H9 (cell line): Measurements from ENCODE around the gene HAPLN2. TPM values are rescaled to one million over a fixed set of nuclear protein-coding genes. Genes with fewer than 3 reads are reported as not detected.

Experiments
- DNase-seq: peaks from one replicate; pipeline ENCODE4 v3.0.0-alpha.2; 2017
- H2AFZ ChIP-seq: one replicate; pipeline ENCODE4 v1.6.1; 2013; ENCODE audit warnings: mild to moderate bottlenecking, low read length, control low read depth, moderate library complexity
- H2AK5ac ChIP-seq: 2 replicates; pipeline ENCODE4 v1.6.1; 2013; ENCODE audit warnings: low read length, control low read depth, mixed read lengths; ENCODE audit not compliant: insufficient read length
- H2BK120ac ChIP-seq: one replicate; pipeline ENCODE4 v1.6.1; 2013; ENCODE audit warnings: low read depth, mild to moderate bottlenecking, low read length, control low read depth, inconsistent platforms; ENCODE audit not compliant: poor library complexity, severe bottlenecking
- H2BK12ac ChIP-seq: 2 replicates; pipeline ENCODE4 v1.6.1; 2013; ENCODE audit warnings: low read length, control low read depth, mixed read lengths, low read depth; ENCODE audit not compliant: insufficient read length
- H2BK15ac ChIP-seq: 2 replicates; pipeline ENCODE4 v1.6.1; 2013; ENCODE audit warnings: low read depth, low read length, control low read depth
- H2BK20ac ChIP-seq: one replicate; pipeline ENCODE4 v1.6.1; 2013; ENCODE audit warnings: low read depth, mild to moderate bottlenecking, low read length, control low read depth, inconsistent platforms; ENCODE audit not compliant: poor library complexity, severe bottlenecking
- H2BK5ac ChIP-seq: 2 replicates; pipeline ENCODE4 v1.6.1; 2013; ENCODE audit warnings: low read length, control low read depth, mixed read lengths; ENCODE audit not compliant: insufficient read length
- H3K14ac ChIP-seq: 2 replicates; pipeline ENCODE4 v1.6.1; 2013; ENCODE audit warnings: low read length, control low read depth; ENCODE audit not compliant: insufficient read depth
- H3K18ac ChIP-seq: 2 replicates; pipeline ENCODE4 v1.6.1; 2013; ENCODE audit warnings: low read depth, mild to moderate bottlenecking, mixed read lengths, low read length, control low read depth; ENCODE audit not compliant: insufficient read length
- H3K23ac ChIP-seq: 2 replicates; pipeline ENCODE4 v1.6.1; 2013; ENCODE audit warnings: low read length, control low read depth, mixed read lengths, low read depth; ENCODE audit not compliant: insufficient read length
- H3K23me2 ChIP-seq: 2 replicates; pipeline ENCODE4 v1.6.1; 2013; ENCODE audit warnings: low read depth, mild to moderate bottlenecking, mixed read lengths, low read length, control low read depth; ENCODE audit not compliant: insufficient read length, poor library complexity, severe bottlenecking
- H3K27ac ChIP-seq: 2 replicates; pipeline ENCODE4 v1.5.1; 2013; ENCODE audit warnings: low read length, control low read depth, mixed read lengths, low read depth; ENCODE audit not compliant: insufficient read length
- H3K27me3 ChIP-seq: 2 replicates; pipeline ENCODE4 v1.6.1; 2013; ENCODE audit warnings: low read length, control low read depth, inconsistent platforms; ENCODE audit not compliant: insufficient read depth
- H3K4ac ChIP-seq: 2 replicates; pipeline ENCODE4 v1.6.1; 2013; ENCODE audit warnings: low read depth, mild to moderate bottlenecking, control low read depth, inconsistent platforms, low read length, moderate library complexity
- H3K4me1 ChIP-seq: 2 replicates; pipeline ENCODE4 v1.6.1; 2013; ENCODE audit warnings: low read length, control low read depth, inconsistent platforms; ENCODE audit not compliant: insufficient read depth
- H3K4me2 ChIP-seq: 2 replicates; pipeline ENCODE4 v1.6.1; 2013; ENCODE audit warnings: low read length, control low read depth, mixed read lengths; ENCODE audit not compliant: insufficient read length, insufficient read depth
- H3K56ac ChIP-seq: 2 replicates; pipeline ENCODE4 v1.6.1; 2013; ENCODE audit warnings: low read depth, mild to moderate bottlenecking, mixed read lengths, low read length, control low read depth; ENCODE audit not compliant: insufficient read length
- H3K79me1 ChIP-seq: 2 replicates; pipeline ENCODE4 v1.6.1; 2013; ENCODE audit warnings: low read depth, mild to moderate bottlenecking, moderate library complexity, low read length, control low read depth, inconsistent platforms; ENCODE audit not compliant: insufficient read depth, poor library complexity, severe bottlenecking
- H3K79me2 ChIP-seq: 2 replicates; pipeline ENCODE4 v1.6.1; 2013; ENCODE audit warnings: low read length, control low read depth, inconsistent platforms; ENCODE audit not compliant: insufficient read depth
- H3K9ac ChIP-seq: 2 replicates; pipeline ENCODE4 v1.6.1; 2013; ENCODE audit warnings: low read length, control low read depth, mixed read lengths; ENCODE audit not compliant: insufficient read length; ENCODE audit errors: extremely low read depth
- H3K9me3 ChIP-seq: one replicate; pipeline ENCODE4 v1.6.1; 2013; ENCODE audit warnings: low read depth, low read length, inconsistent platforms; ENCODE audit not compliant: control insufficient read depth
- H3T11ph ChIP-seq: one replicate; pipeline ENCODE4 v1.6.1; 2013; ENCODE audit warnings: mild to moderate bottlenecking, low read length, control low read depth, inconsistent platforms
- H4K20me1 ChIP-seq: one replicate; pipeline ENCODE4 v1.6.1; 2013; ENCODE audit not compliant: control insufficient read depth, insufficient read length, insufficient read depth
- H4K5ac ChIP-seq: 2 replicates; pipeline ENCODE4 v1.6.1; 2013; ENCODE audit warnings: low read depth, mild to moderate bottlenecking, mixed read lengths, low read length, control low read depth; ENCODE audit not compliant: insufficient read length
- H4K8ac ChIP-seq: replicated peaks from 2 replicates; pipeline ENCODE4 v1.6.1; 2013; ENCODE audit warnings: low read length, control low read depth, mixed read lengths, low read depth; ENCODE audit not compliant: insufficient read length
- H4K91ac ChIP-seq: 2 replicates; pipeline ENCODE4 v1.6.1; 2013; ENCODE audit warnings: low read depth, mild to moderate bottlenecking, moderate library complexity, mixed read lengths, low read length, control low read depth; ENCODE audit not compliant: insufficient read length
- H3K27ac Mint-ChIP-seq, 3 experiments: 2 replicates in 2 of 3; 3 replicates in 1 of 3; pipeline ENCODE4 v1.8.0; 2020 to 2021; ENCODE audit warnings: mixed read lengths in 3 of 3, mild to moderate bottlenecking in 1 of 3, moderate library complexity in 1 of 3
- H3K27me3 Mint-ChIP-seq: 2 replicates; pipeline ENCODE4 v1.8.0; 2021; ENCODE audit warnings: low read depth, mild to moderate bottlenecking, moderate library complexity, mixed read lengths
- H3K36me3 Mint-ChIP-seq, 3 experiments: 2 replicates in 2 of 3; 3 replicates in 1 of 3; pipeline ENCODE4 v1.8.0; 2020 to 2021; ENCODE audit warnings: low read depth in 3 of 3, mixed read lengths in 3 of 3; ENCODE audit not compliant: insufficient read depth in 1 of 3
- H3K4me1 Mint-ChIP-seq, 2 experiments: 2 replicates each; pipeline ENCODE4 v1.8.0; 2020; ENCODE audit warnings: mixed read lengths in 2 of 2
- H3K4me3 Mint-ChIP-seq, 2 experiments: 2 replicates in 1 of 2; 3 replicates in 1 of 2; pipeline ENCODE4 v1.8.0; 2020 to 2021; ENCODE audit warnings: mild to moderate bottlenecking in 2 of 2, mixed read lengths in 2 of 2, moderate library complexity in 1 of 2
- H3K9me3 Mint-ChIP-seq, 2 experiments: 2 replicates in 1 of 2; 3 replicates in 1 of 2; pipeline ENCODE4 v1.8.0; 2020; ENCODE audit warnings: mild to moderate bottlenecking in 2 of 2, mixed read lengths in 2 of 2, moderate library complexity in 1 of 2
- WGBS: extraction: QIAGEN DNeasy Blood & Tissue Kit; methylation state at CpG from one replicate; pipeline ENCODE4 v1.1.7; 2013; ENCODE audit warnings: missing lambda C conversion rate, low lambda C conversion rate, mixed read lengths; ENCODE audit not compliant: insufficient read length; ENCODE audit errors: extremely low coverage; 5-methylcytosine and 5-hydroxymethylcytosine counted together
- total RNA-seq: library from RNA; stranded (reverse); gene quantifications from 2 replicates; pipeline ENCODE4 v1.2.1, GENCODE V29; 2021
- TF ChIP-seq, protein P1 (sequence below): fragments of 200-600 bp; sonication (generic); conservative IDR thresholded peaks from 3 replicates; pipeline ENCODE4 v1.8.0; 2021; ENCODE audit warnings: antibody characterized with exemption, mild to moderate bottlenecking

HAPLN2 gene
- total RNA-seq, 1 experiment from 2014 or later = 0.46 TPM

DNA sequence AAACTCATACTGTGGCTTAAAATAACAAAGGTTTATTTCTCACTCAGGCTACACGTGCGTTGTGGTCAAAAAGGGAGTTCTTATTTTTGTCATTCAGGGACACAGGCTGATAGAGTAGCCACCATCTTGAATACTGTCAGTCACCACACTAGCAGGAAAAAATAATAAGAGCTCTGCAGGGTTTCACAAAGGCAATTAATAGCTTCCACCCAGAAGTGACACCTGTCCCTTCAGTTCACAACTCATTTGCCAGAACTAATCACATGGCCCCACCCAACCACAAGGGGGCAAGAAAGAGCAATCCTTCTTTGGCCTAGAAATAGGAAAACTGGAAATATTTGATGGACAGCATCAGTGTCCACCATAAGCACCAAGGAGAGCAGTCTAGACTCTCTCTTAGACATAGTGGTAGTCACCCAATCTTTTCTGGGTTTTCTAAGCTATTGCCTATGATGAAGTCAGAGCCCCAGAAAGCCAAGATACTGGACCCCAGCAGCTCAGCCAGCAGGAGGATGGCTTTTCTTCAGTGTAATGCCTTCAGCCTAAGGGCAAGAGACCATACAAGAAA is 8.2 kb downstream of the HAPLN2 start:
- Histone ChIP-seq H2BK12ac (no peak overlapping the region), H3K18ac (no peak overlapping the region), H3K27ac (no peak overlapping the region), H3K23ac (no peak overlapping the region), H3K4me1 (no peaks in the 10 kb centered on the region), H3K9ac (no peak overlapping the region), H3K4me2 (no peak overlapping the region), H3K9me3 (no peaks in the 10 kb centered on the region), H2BK20ac (no peak overlapping the region), H2BK5ac (no peak overlapping the region), H3K4ac (no peak overlapping the region), H4K20me1 (no peaks in the 10 kb centered on the region), H2AFZ (no peak overlapping the region), H2AK5ac (no peak overlapping the region), H4K91ac (no peak overlapping the region), H4K5ac (no peak overlapping the region), H3K79me1 (no peaks in the 10 kb centered on the region), H3T11ph (no peak overlapping the region), H3K79me2 (no peaks in the 10 kb centered on the region), H4K8ac (no peak overlapping the region), H2BK120ac (no peak overlapping the region), H3K23me2 (peaks cover 19% of the 10 kb centered on the region), H3K14ac (no peak overlapping the region), H2BK15ac (no peak overlapping the region), H3K56ac (no peak overlapping the region), H3K27me3 (peaks cover 21% of the 10 kb centered on the region)
- H3K4me1 Mint-ChIP-seq = peaks cover 6 to 7% of the 10 kb centered on the region in 2 experiments
- no peaks in the 10 kb centered on the region; a peak in 1 of 5 replicates for H3K9me3 Mint-ChIP-seq
- H3K4me3 Mint-ChIP-seq = no peak overlapping the region
- H3K36me3 Mint-ChIP-seq = no peaks in the 10 kb centered on the region
- H3K27me3 Mint-ChIP-seq = peaks cover 90% of the 10 kb centered on the region
- TF ChIP-seq, protein P1, sequence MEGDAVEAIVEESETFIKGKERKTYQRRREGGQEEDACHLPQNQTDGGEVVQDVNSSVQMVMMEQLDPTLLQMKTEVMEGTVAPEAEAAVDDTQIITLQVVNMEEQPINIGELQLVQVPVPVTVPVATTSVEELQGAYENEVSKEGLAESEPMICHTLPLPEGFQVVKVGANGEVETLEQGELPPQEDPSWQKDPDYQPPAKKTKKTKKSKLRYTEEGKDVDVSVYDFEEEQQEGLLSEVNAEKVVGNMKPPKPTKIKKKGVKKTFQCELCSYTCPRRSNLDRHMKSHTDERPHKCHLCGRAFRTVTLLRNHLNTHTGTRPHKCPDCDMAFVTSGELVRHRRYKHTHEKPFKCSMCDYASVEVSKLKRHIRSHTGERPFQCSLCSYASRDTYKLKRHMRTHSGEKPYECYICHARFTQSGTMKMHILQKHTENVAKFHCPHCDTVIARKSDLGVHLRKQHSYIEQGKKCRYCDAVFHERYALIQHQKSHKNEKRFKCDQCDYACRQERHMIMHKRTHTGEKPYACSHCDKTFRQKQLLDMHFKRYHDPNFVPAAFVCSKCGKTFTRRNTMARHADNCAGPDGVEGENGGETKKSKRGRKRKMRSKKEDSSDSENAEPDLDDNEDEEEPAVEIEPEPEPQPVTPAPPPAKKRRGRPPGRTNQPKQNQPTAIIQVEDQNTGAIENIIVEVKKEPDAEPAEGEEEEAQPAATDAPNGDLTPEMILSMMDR = peak; percentile 84
- WGBS = no CpG with 5 or more reads among the region's 2 CpGs
- DNase-seq = peak; percentile 53
- no peak overlapping the region for H3K27ac Mint-ChIP-seq
